Upper lobe of right lung (tissue), 1 donor: ENCODE measurements around the gene IFNA1. TPM values are rescaled to one million over a fixed set of nuclear protein-coding genes. Genes with fewer than 3 reads are reported as not detected.

ENCODE experiments used
- ATAC-seq: fragments of 200-7000 bp; cut with Tn5 transposase; one replicate; pipeline ENCODE4 v1.9.1; 2020; ENCODE audit warnings: mild to moderate bottlenecking, moderate library complexity
- DNase-seq: peaks from one replicate; pipeline ENCODE4 v3.0.0-alpha.2; 2020
- H3K27ac ChIP-seq: fragments of 200-600 bp; one replicate; pipeline ENCODE4 v1.8.0; 2022
- H3K27me3 ChIP-seq: fragments of 200-600 bp; one replicate; pipeline ENCODE4 v1.8.0; 2022; ENCODE audit warnings: mild to moderate bottlenecking
- H3K36me3 ChIP-seq: fragments of 200-600 bp; one replicate; pipeline ENCODE4 v1.8.0; 2022
- H3K4me1 ChIP-seq: fragments of 200-600 bp; one replicate; pipeline ENCODE4 v1.8.0; 2022
- H3K4me3 ChIP-seq: fragments of 200-600 bp; one replicate; pipeline ENCODE4 v1.8.0; 2022; ENCODE audit warnings: mild to moderate bottlenecking
- H3K9me3 ChIP-seq: fragments of 200-600 bp; one replicate; pipeline ENCODE4 v1.8.0; 2022
- intact Hi-C: fragments of 100-400 bp; cut with DNase I; formaldehyde crosslinking; loops from one replicate; pipeline ENCODE4 v1.11.0; 2022
- total RNA-seq: library from RNA; stranded (reverse); fragmentation: NEBNext Ultra II Directional; extraction: Animal tissue kit (Norgen Biotek cat#: 25700); gene quantifications from one replicate; pipeline ENCODE4 v1.2.1, GENCODE V29; 2021
- TF ChIP-seq, protein P1 (sequence below): fragments of 200-600 bp; IDR thresholded peaks from one replicate; pipeline ENCODE4 v1.8.0; 2022; ENCODE audit warnings: antibody characterized with exemption
- donor health status: DM: no; HTN: yes; CAD: no; lungs with severe emphysema.

The IFNA1 gene
- total RNA-seq, 1 donor from 2014 or later, result not detected

DNA sequence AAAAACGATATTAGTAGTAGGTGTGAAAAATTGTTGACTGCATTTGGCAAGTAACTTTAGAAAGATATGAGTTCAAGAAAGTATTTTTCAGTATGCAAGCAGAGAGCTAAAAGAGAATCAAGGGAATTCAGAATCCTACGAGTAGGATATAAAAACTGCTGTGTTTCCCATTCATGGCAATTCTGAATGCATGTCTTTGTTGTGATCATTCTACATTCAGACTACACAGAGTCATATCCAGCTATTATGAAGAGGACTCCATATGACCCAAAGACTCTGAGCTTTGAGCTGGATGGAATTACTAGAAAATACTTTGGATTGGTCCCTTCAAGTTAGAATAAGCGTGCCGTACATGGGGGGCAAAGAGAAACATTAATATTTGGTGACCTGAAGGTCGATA is 29.9 kb downstream of the IFNA1 start:
- Histone ChIP-seq H3K27me3 (no peaks in the 10 kb centered on the region), H3K27ac (no peak overlapping the region), H3K9me3 (no peaks in the 10 kb centered on the region), H3K36me3 (no peaks in the 10 kb centered on the region), H3K4me3 (no peak overlapping the region), H3K4me1 (no peaks in the 10 kb centered on the region)
- ATAC-seq (no peak), DNase-seq (no peak)
- TF ChIP-seq, protein P1, sequence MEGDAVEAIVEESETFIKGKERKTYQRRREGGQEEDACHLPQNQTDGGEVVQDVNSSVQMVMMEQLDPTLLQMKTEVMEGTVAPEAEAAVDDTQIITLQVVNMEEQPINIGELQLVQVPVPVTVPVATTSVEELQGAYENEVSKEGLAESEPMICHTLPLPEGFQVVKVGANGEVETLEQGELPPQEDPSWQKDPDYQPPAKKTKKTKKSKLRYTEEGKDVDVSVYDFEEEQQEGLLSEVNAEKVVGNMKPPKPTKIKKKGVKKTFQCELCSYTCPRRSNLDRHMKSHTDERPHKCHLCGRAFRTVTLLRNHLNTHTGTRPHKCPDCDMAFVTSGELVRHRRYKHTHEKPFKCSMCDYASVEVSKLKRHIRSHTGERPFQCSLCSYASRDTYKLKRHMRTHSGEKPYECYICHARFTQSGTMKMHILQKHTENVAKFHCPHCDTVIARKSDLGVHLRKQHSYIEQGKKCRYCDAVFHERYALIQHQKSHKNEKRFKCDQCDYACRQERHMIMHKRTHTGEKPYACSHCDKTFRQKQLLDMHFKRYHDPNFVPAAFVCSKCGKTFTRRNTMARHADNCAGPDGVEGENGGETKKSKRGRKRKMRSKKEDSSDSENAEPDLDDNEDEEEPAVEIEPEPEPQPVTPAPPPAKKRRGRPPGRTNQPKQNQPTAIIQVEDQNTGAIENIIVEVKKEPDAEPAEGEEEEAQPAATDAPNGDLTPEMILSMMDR, result no peak
- intact Hi-C loops, result no loop called here

- no peaks in the 10 kb centered on the region for H3K36me3 ChIP-seq
- no peak for ATAC-seq
- no peaks in the 10 kb centered on the region for H3K27me3 ChIP-seq
- H3K4me3 ChIP-seq, result no peak overlapping the region
- TF ChIP-seq, protein P1, result no peak
- intact Hi-C loops, result no loop called here
- DNase-seq, result no peak
- H3K9me3 ChIP-seq, result no peaks in the 10 kb centered on the region
- H3K27ac ChIP-seq, result no peak overlapping the region
- no peaks in the 10 kb centered on the region for H3K4me1 ChIP-seq
Observed at GRCh38 chr9:21473236-21473635, 33.0 kb downstream of the IFNA1 start.

DNA sequence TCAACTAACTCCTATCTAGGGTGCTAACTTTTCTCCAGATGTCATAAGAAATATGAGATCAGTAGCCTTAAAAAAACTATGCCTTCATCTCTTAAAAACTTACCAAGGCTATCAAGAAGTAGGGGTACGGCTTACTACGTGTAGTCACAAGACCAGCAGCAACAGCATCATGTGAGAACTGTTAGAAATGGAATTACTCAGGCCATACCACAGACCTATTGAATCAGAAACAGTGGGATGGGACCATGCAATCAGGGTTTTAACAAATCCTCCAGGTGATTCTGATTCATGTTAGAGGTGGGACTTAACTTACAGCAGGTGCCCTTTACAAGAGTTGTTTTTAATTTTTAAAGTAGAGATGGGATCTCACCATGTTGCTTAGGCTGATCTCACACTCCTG is 37.2 kb downstream of the IFNA1 start:
- intact Hi-C loops, result no loop called here
- no peak overlapping the region for H3K27ac ChIP-seq
- no peaks in the 10 kb centered on the region for H3K36me3 ChIP-seq
- DNase-seq (no peak), ATAC-seq (no peak)
- H3K4me1 ChIP-seq, result no peaks in the 10 kb centered on the region
- TF ChIP-seq, protein P1, result no peak
- no peak overlapping the region for H3K4me3 ChIP-seq
- H3K27me3 ChIP-seq, result no peaks in the 10 kb centered on the region
- H3K9me3 ChIP-seq, result no peaks in the 10 kb centered on the region

DNA sequence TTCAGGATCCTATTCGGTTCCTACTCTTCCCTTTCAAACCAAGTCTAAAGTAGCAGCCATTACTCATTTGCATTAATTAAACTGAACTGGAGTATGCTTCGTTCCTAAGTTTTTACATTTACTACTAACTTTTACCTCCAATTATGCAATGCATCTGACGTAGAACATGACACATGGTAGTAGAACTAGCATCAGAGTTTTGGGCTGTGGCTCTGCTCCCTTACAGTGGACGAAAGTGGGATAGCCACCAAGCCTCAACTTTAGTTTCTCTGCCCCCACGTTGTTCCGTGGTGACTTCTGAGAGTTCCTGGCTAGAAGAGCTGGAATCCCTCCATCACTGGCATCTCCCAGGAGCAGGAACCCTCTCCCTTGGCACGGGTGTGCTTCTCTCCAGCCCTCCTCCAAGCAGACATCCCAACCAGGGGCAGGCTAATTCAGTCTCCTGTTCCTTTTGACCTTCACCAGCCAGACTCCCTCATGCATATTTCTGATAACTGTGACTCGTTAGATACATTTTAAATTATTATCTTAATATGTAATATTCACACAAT is 39.0 kb downstream of the IFNA1 start:
- Histone ChIP-seq H3K9me3 (no peaks in the 10 kb centered on the region), H3K27ac (no peak overlapping the region), H3K4me3 (no peak overlapping the region), H3K27me3 (no peaks in the 10 kb centered on the region), H3K4me1 (no peaks in the 10 kb centered on the region), H3K36me3 (no peaks in the 10 kb centered on the region)
- DNase-seq (no peak), ATAC-seq (no peak)
- intact Hi-C loops, result no loop called here
- TF ChIP-seq, protein P1, result no peak

DNA sequence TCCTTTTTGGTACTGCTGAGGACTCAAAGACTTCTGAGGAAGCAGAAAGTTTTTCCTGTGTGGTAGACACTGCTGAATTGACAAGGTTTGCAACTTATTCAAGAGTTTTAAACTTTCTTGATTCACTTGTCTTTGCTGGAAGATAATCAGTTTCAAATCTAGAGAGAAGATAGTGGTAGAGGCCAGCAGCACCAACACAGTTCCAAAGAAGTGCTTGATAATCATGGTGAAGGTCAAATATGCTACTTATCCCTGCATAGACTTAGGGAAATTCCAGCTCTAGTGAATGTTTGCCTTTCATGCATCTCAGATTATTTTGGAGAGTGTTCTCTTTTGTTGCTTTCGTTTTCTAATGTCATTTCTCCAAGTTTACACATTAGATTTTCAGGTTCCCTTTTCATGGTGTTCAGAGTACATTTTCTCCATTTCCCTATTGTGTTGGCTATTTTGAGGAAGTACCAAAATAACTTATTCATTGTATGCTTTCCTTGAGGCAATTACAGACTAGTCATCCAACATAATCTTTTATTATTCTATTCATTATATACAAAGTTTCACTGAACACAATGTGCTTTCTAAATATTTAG is 41.3 kb downstream of the IFNA1 start:
- peak; percentile 62 for ATAC-seq
- TF ChIP-seq, protein P1, result no peak
- H3K27ac ChIP-seq, result no peak overlapping the region

GRCh38 chr9:21482213-21482612 is 42.0 kb downstream of the IFNA1 start, which contains the start of gene IFNE:
Gene IFNE (minus strand): TSS chr9:21482313. CDS start chr9:21481694, 619 bp downstream.
- Histone ChIP-seq H3K27ac (no peak within 1 kb of the TSS), H3K4me1 (no peaks in the 10 kb centered on the region), H3K4me3 (no peak within 1 kb of the TSS), H3K27me3 (no peaks in the 10 kb centered on the region), H3K36me3 (no peaks in the 10 kb centered on the region), H3K9me3 (no peaks in the 10 kb centered on the region)
- DNase-seq, result no peak
- no peak for ATAC-seq
- TF ChIP-seq, protein P1, result no peak
- intact Hi-C loops, result no loop called here

More for the DNA sequence above, 41.3 kb downstream of the IFNA1 start:
- Histone ChIP-seq H3K9me3 (no peaks in the 10 kb centered on the region), H3K4me3 (no peak overlapping the region), H3K27me3 (no peaks in the 10 kb centered on the region), H3K36me3 (no peaks in the 10 kb centered on the region), H3K4me1 (no peaks in the 10 kb centered on the region)
- DNase-seq, result no peak
- intact Hi-C loops, result no loop called here
